Neural cell (in vitro differentiated cells): ENCODE measurements around the gene TINAG. TPM values are rescaled to one million over a fixed set of nuclear protein-coding genes. Genes with fewer than 3 reads are reported as not detected.

Experiments used
- H2AFZ ChIP-seq: fragments of 200-600, 300-800 bp; sonication (generic), shearing (Covaris generic); 2 replicates; pipeline ENCODE4 v1.6.0; 2014; ENCODE audit warnings: low read depth, mild to moderate bottlenecking, antibody characterized with exemption, low read length, moderate library complexity
- H3F3A ChIP-seq: fragments of 200-600 bp; shearing (Covaris generic); 2 replicates; pipeline ENCODE4 v1.6.1; 2016; ENCODE audit warnings: mild to moderate bottlenecking, moderate library complexity, mixed read lengths, antibody characterized with exemption, low read length; ENCODE audit not compliant: insufficient read depth, poor library complexity, severe bottlenecking
- H3K27ac ChIP-seq: fragments of 200-600, 300-800 bp; sonication (generic), shearing (Covaris generic); 2 replicates; pipeline ENCODE4 v1.5.1; 2014; ENCODE audit warnings: mild to moderate bottlenecking, low read length, moderate library complexity
- H3K27me3 ChIP-seq: fragments of 300-800, 200-600 bp; sonication (generic), shearing (Covaris generic); 2 replicates; pipeline ENCODE4 v1.6.0; 2014; ENCODE audit warnings: mild to moderate bottlenecking, low read depth, low read length, moderate library complexity; ENCODE audit not compliant: insufficient read depth
- H3K36me3 ChIP-seq: fragments of 300-800, 200-600 bp; sonication (generic), shearing (Covaris generic); 2 replicates; pipeline ENCODE4 v1.5.1; 2014; ENCODE audit warnings: mild to moderate bottlenecking, antibody characterized with exemption, low read length, moderate library complexity; ENCODE audit not compliant: insufficient read depth
- H3K4me2 ChIP-seq: fragments of 300-800, 200-600 bp; sonication (generic), shearing (Covaris generic); 2 replicates; pipeline ENCODE4 v1.6.0; 2014; ENCODE audit warnings: mild to moderate bottlenecking, low read length
- H3K4me3 ChIP-seq: fragments of 300-800, 200-600 bp; sonication (generic), shearing (Covaris generic); 2 replicates; pipeline ENCODE4 v1.5.1; 2014; ENCODE audit warnings: mild to moderate bottlenecking, low read length, moderate library complexity
- H3K79me2 ChIP-seq: fragments of 200-600 bp; shearing (Covaris generic); replicated peaks from 2 replicates; pipeline ENCODE4 v1.6.0; 2014; ENCODE audit warnings: mild to moderate bottlenecking, low read length, moderate library complexity; ENCODE audit not compliant: insufficient read depth
- H3K9ac ChIP-seq: fragments of 300-800, 200-600 bp; sonication (generic), shearing (Covaris generic); 2 replicates; pipeline ENCODE4 v1.6.1; 2016; ENCODE audit warnings: mild to moderate bottlenecking, low read length, mixed read lengths
- H3K9me2 ChIP-seq: fragments of 200-600 bp; shearing (Covaris generic); 2 replicates; pipeline ENCODE4 v1.6.1; 2016; ENCODE audit warnings: mild to moderate bottlenecking, low read length, mixed read lengths; ENCODE audit not compliant: insufficient read depth
- H3K9me3 ChIP-seq: fragments of 200-600, 300-800 bp; sonication (generic), shearing (Covaris generic); 2 replicates; pipeline ENCODE4 v1.6.1; 2016; ENCODE audit warnings: mild to moderate bottlenecking, mixed run types, low read length, moderate library complexity, mixed read lengths
- H4K20me1 ChIP-seq: fragments of 200-600 bp; shearing (Covaris generic); 2 replicates; pipeline ENCODE4 v1.6.1; 2016; ENCODE audit warnings: mild to moderate bottlenecking, mixed run types; ENCODE audit not compliant: insufficient read depth
- CTCF ChIP-seq: fragments of 450-650 bp; IDR thresholded peaks from 2 replicates; pipeline ENCODE4 v1.5.1; 2014; ENCODE audit warnings: antibody characterized with exemption, mild to moderate bottlenecking, moderate library complexity; ENCODE audit not compliant: poor library complexity, severe bottlenecking
- EP300 ChIP-seq: fragments of 450-650 bp; conservative IDR thresholded peaks from 2 replicates; pipeline ENCODE4 v1.6.1; 2014; ENCODE audit warnings: antibody characterized with exemption, mild to moderate bottlenecking, moderate library complexity; ENCODE audit not compliant: poor library complexity, severe bottlenecking
- EZH2 ChIP-seq: fragments of 200-600, 300-800 bp; shearing (Covaris generic), sonication (generic); IDR thresholded peaks from 2 replicates; pipeline ENCODE4 v1.6.1; 2014; ENCODE audit warnings: antibody characterized with exemption, low read length, borderline replicate concordance, mild to moderate bottlenecking; ENCODE audit not compliant: insufficient read depth, poor library complexity, severe bottlenecking
- MXI1 ChIP-seq: fragments of 450-650 bp; conservative IDR thresholded peaks from 2 replicates; pipeline ENCODE4 v1.6.1; 2014; ENCODE audit warnings: antibody characterized with exemption, mild to moderate bottlenecking; ENCODE audit not compliant: poor library complexity, severe bottlenecking
- POLR2AphosphoS5 ChIP-seq: IDR thresholded peaks from 2 replicates; pipeline ENCODE4 v1.6.1; 2012
- RAD21 ChIP-seq: fragments of 450-650 bp; conservative IDR thresholded peaks from 2 replicates; pipeline ENCODE4 v1.6.1; 2014; ENCODE audit warnings: antibody characterized with exemption, mild to moderate bottlenecking, moderate library complexity
- SMC3 ChIP-seq: fragments of 450-650 bp; conservative IDR thresholded peaks from 2 replicates; pipeline ENCODE4 v1.6.1; 2014; ENCODE audit warnings: antibody characterized with exemption, mild to moderate bottlenecking, moderate library complexity; ENCODE audit not compliant: poor library complexity
- TAF1 ChIP-seq: IDR thresholded peaks from 2 replicates; pipeline ENCODE4 v1.6.1; 2012; ENCODE audit warnings: low read depth
- polyA plus RNA-seq: library from polyadenylated mRNA; depleted of rRNA; stranded (reverse); fragments of >200 nt; gene quantifications from 2 replicates; pipeline ENCODE4 v1.2.3, GENCODE V29; 2014
- TF ChIP-seq, protein P1 (sequence below): IDR thresholded peaks from 2 replicates; pipeline ENCODE4 v1.6.1; 2012; ENCODE audit warnings: borderline replicate concordance

Gene TINAG
- polyA plus RNA-seq, 1 donor from 2014 or later: 1.1 TPM

GRCh38 chr6:54415517-54415916 lies 107.3 kb downstream of the TINAG start:
- Histone ChIP-seq H3K9me3 (no peaks in the 10 kb centered on the region), H3K4me2 (no peak overlapping the region), H3F3A (no peaks in the 10 kb centered on the region), H3K9me2 (no peaks in the 10 kb centered on the region), H2AFZ (no peak overlapping the region), H3K27me3 (no peaks in the 10 kb centered on the region), H3K27ac (no peak overlapping the region), H3K79me2 (no peaks in the 10 kb centered on the region), H3K36me3 (no peaks in the 10 kb centered on the region), H4K20me1 (no peaks in the 10 kb centered on the region), H3K9ac (no peak overlapping the region), H3K4me3 (no peak overlapping the region)
- TF ChIP-seq MXI1: no peak
- TF ChIP-seq TAF1: no peak
- no peak for TF ChIP-seq SMC3

GRCh38 chr6:54419885-54420284 lies 111.6 kb downstream of the TINAG start:
- no peak overlapping the region for H3K27ac ChIP-seq
- no peak overlapping the region for H3K4me2 ChIP-seq
- H2AFZ ChIP-seq: no peak overlapping the region

More at GRCh38 chr6:54419885-54420284, 111.6 kb downstream of the TINAG start:
- Histone ChIP-seq H4K20me1 (no peaks in the 10 kb centered on the region), H3K9me2 (no peaks in the 10 kb centered on the region), H3K4me3 (no peak overlapping the region), H3K27me3 (no peaks in the 10 kb centered on the region), H3F3A (no peaks in the 10 kb centered on the region), H3K9me3 (no peaks in the 10 kb centered on the region), H3K9ac (no peak overlapping the region), H3K36me3 (no peaks in the 10 kb centered on the region), H3K79me2 (no peaks in the 10 kb centered on the region)
- TF ChIP-seq POLR2AphosphoS5 (no peak), CTCF (no peak), RAD21 (no peak), EZH2 (no peak), MXI1 (no peak), SMC3 (no peak), EP300 (no peak)
- TF ChIP-seq, protein P1, sequence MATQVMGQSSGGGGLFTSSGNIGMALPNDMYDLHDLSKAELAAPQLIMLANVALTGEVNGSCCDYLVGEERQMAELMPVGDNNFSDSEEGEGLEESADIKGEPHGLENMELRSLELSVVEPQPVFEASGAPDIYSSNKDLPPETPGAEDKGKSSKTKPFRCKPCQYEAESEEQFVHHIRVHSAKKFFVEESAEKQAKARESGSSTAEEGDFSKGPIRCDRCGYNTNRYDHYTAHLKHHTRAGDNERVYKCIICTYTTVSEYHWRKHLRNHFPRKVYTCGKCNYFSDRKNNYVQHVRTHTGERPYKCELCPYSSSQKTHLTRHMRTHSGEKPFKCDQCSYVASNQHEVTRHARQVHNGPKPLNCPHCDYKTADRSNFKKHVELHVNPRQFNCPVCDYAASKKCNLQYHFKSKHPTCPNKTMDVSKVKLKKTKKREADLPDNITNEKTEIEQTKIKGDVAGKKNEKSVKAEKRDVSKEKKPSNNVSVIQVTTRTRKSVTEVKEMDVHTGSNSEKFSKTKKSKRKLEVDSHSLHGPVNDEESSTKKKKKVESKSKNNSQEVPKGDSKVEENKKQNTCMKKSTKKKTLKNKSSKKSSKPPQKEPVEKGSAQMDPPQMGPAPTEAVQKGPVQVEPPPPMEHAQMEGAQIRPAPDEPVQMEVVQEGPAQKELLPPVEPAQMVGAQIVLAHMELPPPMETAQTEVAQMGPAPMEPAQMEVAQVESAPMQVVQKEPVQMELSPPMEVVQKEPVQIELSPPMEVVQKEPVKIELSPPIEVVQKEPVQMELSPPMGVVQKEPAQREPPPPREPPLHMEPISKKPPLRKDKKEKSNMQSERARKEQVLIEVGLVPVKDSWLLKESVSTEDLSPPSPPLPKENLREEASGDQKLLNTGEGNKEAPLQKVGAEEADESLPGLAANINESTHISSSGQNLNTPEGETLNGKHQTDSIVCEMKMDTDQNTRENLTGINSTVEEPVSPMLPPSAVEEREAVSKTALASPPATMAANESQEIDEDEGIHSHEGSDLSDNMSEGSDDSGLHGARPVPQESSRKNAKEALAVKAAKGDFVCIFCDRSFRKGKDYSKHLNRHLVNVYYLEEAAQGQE: no peak
